Subcutaneous adipose tissue (tissue), 4 donors: ENCODE results near the gene CD300H. TPM values are rescaled to one million over a fixed set of nuclear protein-coding genes. Genes with fewer than 3 reads are reported as not detected.

Source experiments
- total RNA-seq, 4 donors: library from RNA; depleted of rRNA; stranded (reverse); fragments of >200 nt; gene quantifications; one replicate each; pipeline ENCODE4 v1.1.0, GENCODE V29; 2016
- TF ChIP-seq, protein P1 (sequence below): fragments of 450-650 bp; IDR thresholded peaks from one replicate; pipeline ENCODE4 v1.5.1; 2016; ENCODE audit warnings: low read depth, mild to moderate bottlenecking, control low read depth, antibody characterized with exemption, moderate library complexity

Gene CD300H
- total RNA-seq, 4 donors from 2014 or later: not detected

- TF ChIP-seq, protein P1, sequence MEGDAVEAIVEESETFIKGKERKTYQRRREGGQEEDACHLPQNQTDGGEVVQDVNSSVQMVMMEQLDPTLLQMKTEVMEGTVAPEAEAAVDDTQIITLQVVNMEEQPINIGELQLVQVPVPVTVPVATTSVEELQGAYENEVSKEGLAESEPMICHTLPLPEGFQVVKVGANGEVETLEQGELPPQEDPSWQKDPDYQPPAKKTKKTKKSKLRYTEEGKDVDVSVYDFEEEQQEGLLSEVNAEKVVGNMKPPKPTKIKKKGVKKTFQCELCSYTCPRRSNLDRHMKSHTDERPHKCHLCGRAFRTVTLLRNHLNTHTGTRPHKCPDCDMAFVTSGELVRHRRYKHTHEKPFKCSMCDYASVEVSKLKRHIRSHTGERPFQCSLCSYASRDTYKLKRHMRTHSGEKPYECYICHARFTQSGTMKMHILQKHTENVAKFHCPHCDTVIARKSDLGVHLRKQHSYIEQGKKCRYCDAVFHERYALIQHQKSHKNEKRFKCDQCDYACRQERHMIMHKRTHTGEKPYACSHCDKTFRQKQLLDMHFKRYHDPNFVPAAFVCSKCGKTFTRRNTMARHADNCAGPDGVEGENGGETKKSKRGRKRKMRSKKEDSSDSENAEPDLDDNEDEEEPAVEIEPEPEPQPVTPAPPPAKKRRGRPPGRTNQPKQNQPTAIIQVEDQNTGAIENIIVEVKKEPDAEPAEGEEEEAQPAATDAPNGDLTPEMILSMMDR: no peak
Measured at GRCh38 chr17:74547736-74548135, 19.6 kb downstream of the CD300H start.

DNA sequence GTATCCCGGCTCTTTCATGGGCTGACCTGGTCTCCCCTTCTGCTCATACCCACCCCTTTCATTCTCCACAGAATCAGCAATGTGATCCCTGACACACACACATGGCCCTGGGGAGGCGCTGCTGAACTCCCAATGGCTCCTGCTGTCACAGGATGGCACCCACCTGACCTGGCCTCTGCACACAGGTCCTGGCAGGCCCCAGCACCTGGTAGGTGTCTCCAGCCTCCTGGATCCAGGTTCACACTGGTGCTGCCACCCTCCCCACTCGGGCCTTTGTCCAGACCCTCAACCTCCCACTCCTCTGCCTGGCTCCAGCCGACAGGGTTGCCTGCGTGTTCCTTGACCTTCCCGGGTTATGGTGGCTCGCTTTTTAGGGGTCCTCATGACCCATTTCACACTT is 20.0 kb downstream of the CD300H start:
- TF ChIP-seq, protein P1: no peak

- TF ChIP-seq, protein P1: no peak
Measured at GRCh38 chr17:74546586-74546985, 20.7 kb downstream of the CD300H start.

DNA sequence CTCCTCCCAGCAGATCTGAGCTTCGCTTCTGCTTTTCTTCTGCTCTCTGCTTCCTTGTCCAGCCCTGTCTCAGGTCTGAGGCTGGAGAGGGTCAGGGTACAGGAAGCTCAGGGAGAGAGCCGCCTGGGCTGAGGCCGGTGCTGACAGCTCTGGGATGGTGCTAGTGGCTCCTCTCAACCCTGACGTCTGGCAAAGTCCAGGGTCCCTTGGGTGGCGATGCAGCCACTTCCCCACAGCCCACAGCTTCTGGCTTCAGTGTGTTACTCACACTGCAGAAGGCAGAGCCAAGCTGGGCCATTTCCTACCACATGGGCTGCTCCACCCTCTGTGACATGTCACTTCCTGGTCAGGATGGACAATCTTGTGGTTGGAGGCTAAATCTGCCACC is 21.5 kb downstream of the CD300H start, which contains the start of gene CD300C:
Gene CD300C, minus strand, starts transcription at position 273 of the 388 bp plus-strand sequence. CDS start 333 bp downstream, outside the sequence.
- TF ChIP-seq, protein P1: no peak

- TF ChIP-seq, protein P1: no peak
Measured at GRCh38 chr17:74544991-74545842, 22.1 kb downstream of the CD300H start.

DNA sequence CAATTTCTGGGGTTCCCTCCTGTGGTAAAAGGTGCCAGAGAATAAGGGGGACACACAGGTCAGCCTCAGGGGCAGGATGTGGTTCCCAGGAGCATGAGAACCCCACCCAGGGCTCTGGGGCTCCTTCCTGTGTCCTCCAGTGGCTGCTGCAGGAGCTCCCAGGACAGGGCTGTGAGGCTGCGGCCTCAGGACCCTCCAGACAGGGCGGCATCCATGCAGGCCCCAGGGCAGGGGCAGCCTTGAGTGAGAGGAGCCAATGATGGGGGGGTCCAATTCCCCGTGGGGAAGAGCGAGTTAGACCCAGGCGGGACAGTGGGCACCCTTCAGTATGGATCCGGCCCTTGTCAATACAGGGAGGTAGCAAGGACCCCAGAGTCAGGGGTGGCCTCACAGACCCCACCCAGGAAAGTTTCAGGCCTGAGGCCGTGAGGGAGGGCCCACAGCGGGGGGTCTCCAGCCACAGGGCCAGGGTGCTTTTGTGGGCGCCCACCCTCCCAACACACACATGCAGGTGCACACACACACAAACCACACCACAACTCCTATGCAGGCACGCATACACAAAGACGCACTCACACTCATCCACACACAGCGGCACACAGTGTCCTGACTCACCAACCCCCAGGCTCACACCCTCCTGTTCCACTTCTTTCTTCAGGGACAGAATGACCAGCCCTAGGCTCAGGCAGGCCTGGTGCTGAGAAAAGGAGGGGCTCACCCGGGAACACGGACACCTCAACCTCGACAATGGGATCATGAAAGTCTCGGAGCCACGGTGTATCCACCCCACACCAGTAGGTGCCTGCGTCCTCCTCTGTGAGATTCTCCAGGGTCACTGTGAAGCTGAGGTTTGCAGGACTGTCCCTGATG is 23.2 kb downstream of the CD300H start:
- TF ChIP-seq, protein P1: no peak

DNA sequence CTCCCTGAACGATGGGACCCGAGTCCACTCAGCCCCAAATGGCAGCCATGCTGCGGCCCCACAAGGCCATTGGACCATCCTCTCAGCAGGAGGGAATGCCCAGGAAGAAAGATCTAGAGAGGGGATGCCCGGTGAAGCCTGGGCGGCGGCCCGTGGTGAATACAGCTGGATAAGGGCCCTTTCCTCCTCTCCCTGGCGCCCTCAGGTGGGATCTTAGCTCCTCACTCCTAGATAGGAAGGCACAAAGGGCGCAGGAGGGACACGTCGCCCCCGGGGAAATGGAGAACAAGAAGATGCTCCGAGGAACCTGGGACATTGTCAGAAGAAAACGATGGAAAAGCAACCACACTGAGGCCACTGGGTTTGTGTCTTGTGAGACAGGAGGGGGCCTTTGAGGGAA is 23.9 kb downstream of the CD300H start:
- TF ChIP-seq, protein P1: no peak
